CD4-positive, alpha-beta T cell treated with Interleukin-6 at 100 ng/mL for 8 hours (primary cell): Measurements from ENCODE around the gene SERPINA4.
"Not testable (repeated sequence)": the region's sequence is repeated elsewhere in the genome, so short reads cannot be mapped to it uniquely, and the experiment has no call there.

ENCODE experiments used
- DNase-seq: peaks from one replicate; pipeline ENCODE4 v3.0.0-alpha.2; 2020; ENCODE audit warnings: mixed read lengths, low spot score

Gene SERPINA4

DNA sequence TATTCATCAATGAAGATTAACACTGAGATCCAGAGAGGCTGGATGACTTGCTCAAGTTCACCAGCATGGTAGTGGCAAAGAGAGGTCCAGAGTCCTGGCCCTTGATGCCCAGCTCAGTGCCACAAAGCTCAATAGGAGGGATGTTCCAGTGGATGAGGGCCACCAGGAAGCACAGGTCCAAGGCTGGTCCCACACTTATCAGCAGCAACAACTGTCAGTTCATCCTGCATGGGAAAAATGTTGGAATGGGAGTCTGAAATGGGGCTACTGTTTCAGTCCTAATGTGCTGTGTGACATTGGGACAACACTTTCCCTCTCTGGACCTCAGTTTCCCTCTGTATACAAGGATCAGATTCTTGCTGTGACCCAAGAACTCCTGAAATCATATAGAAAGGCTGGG is 31.2 kb downstream of the SERPINA4 start:
- no peak for DNase-seq

DNA sequence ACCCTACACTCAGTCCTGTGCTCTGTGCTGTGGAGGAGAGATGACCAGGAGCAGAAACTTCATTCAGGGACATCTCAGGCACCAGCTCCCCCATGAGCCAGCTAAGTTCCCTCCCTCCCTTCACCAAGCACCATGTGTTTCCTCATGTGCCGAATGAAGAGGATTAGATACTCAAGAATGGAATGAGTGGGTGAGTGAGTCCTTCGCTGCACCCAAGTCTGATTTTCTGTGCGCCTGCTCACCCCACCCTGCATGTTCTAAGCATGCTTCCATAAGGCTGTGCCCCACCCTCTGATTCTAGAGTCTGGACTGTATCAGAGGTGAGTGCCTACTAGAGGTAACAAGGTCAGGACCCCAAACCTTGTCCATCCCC is 32.1 kb downstream of the SERPINA4 start:
- DNase-seq = no peak

DNA sequence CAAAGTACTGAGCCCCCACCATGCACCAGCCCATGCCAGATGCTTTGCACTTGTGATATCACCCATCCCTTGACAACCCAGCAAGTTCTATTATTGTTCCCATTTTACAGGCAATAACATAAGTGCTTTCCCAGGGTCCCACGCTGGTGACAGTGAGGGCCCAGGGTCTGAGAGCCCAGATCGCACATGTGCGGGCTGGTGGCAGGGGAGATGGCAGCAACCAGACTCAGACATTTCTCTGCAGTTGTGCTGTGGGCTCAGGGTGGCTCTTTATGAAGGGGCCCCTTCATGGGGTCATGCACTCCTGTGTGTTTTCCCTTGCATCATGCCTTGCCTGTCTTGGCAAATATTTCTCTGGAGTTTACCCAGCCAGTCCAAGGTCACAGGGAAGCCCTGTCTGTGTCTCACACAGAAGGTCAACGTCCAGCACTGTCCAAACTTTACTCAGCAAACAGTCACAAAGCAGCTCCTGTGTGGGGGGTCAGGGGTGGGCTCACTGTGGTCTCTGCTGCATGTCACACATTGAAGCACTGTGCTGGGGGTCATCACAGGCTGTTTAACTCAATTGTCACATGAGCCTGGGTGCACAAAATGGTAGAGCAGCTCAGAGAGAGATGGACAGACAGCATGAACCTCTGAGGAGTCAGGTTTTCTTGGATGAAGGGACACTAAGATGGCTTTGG is 32.6 kb downstream of the SERPINA4 start:
- DNase-seq = no peak

DNA sequence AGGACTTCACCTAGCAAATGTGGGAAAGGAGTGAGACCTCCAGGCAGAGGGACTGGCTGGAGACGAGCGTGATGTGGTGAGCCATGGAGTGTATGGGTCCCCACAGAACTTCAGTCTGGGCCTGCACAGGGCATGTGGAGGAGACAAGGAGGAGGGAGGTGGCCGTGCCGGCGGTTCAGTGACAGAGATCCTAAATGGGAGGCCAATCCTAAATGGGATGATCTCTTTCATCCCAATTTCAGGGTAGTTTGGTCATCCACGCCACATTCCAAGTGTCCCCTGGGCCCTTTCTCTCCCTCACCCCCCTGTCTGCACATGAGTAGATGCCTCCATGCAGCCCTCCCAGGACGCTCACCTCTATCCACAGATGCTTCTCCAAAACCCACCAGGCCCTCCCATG is 33.2 kb downstream of the SERPINA4 start:
- DNase-seq = no peak

DNA sequence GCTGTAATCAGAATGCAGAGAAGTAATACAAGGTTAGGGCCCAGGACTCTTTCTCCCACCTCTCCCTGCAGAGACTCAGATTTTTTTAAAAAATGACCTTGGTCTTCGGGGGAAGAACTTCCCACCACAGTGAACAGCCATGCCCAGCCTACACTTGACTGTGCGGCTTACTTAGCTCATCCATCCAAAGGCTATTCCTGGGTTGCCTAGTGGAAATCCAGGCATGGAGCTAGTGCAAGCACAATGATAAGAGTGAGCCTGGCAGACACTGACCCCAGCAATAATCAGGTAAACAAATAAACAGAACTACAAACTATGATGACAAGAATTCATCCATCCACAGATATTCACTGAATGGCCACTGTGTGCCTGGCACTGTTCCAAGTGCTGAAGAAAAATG is 34.7 kb downstream of the SERPINA4 start:
- no peak for DNase-seq

DNA sequence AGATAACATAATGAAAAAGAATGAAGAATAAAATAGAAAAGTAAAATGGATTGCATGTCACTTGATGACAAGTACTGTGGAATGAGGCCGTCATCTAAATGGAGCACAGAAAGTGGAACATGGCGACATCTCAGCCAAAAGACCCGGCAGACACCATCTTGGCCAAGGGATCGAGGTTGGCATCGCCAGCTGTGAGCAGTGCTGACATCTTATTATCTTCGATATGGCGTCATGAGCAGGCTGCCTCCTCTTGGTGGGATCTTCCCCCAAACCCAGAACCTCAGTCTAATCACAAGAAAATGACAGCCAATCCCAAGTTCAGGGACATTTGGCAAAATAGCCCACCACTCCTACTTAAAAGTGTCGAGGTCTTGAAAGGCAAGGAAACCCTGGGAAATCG is 35.1 kb downstream of the SERPINA4 start:
- DNase-seq = no peak

DNA sequence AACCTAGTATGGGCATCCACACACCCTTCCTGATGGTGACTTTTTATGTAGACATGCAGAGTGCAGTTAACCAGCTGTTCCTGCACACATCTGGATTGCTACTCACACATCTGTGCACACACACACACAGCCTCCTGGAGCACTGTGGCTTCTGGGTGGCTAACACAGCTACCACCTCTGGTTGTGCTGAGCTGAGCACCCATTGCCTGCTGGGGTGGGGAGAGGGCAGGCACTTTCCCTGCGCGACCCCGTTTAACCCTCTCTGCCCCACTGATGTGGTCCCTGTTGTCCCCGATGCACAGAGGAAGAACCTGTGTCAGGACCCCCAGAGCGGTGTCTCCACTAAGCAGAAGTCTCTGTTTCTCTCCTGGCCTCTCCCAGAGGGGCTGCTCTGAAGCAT is 36.5 kb downstream of the SERPINA4 start:
- DNase-seq = no peak

DNA sequence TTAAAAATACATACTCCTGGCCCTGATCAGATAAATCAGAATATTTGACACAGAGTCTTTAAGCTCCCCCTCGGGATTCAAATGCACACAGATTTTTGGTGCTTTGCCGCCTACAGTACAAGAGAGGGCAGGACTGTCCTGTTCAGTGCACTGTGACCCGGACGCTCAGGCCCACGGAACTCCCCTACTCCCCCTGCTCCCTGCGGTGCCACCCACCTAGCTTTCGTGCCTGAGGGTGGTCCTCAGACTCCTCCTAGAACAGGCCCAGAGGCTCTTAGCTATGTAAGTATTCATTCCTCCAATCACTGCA is 37.2 kb downstream of the SERPINA4 start:
- DNase-seq = no peak

DNA sequence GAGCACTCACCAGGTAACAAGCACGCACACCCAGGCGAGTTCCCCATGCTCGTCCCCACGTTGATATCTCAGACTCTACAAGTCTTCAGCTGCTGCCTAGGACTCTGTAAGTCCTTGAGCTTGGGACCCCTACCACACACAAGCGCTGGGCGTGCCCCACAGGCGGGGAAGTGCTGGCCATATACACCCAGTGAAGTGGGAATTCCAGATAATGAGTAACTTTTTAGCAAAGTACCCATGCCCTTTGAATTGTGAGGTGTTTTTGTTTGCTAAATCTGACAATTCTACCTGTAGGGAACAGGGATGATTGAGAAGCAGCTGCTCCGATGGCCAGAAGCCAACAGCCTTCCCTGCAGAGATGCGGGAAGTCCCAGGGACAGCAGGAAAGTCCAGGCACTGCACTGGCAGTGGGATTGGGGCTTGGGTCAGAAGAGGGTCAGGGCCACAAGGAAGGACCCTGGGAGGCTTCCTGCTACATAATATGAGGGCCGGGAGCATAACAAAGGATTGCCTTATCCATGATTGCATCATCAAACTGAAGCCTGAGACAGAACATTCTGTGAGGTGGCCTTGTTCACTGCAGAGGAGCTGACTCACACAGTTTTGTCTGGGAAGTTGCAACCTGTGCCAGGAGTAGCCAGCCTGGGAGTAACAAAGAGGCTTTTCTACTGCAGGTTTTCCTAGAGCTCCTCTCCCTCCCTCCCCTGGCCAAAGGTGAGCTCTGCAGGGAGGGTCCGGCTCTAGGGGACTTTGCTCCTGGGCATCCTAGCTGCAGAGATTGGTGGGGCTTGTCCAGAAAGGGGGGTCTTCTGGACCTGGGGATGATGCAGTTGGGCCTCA is 37.8 kb downstream of the SERPINA4 start:
- DNase-seq = no peak

DNA sequence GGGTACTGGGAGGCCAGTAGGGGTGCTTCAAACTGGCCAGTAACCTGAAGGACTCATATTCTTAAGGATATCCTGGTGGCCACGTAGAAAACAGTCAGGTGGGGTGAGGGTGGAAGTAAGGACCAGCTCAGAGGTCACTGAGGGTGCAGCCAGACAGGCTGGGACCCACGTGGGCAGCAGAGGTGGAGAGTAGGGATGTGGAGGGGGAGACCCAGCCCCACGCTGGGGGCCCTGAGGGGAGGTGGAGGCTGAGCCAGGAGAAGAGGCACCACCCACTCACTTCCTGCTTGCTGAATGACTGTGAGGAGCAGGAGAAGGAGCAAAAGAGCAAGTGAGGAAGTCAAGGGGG is 38.4 kb downstream of the SERPINA4 start:
- DNase-seq = no peak

DNA sequence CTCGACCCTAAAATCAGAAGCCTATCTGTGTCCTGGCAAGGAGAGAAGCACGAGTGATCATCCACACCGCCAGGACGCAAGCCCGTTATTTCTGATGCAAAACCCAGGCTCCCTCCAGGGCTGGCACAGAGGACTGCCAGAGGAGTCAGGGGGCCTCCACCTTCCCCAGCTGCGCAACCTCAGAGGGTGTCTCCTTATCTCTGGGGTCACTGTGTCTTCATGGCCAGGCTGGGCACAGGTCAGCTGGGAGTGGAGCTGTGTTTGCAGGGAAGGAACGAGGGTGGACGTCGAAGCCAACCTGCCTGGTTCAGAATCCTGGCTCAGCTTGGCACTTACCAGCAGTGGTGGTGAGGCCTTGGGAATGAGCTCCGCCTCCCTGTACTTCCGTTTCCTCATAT is 38.9 kb downstream of the SERPINA4 start:
- DNase-seq = no peak

DNA sequence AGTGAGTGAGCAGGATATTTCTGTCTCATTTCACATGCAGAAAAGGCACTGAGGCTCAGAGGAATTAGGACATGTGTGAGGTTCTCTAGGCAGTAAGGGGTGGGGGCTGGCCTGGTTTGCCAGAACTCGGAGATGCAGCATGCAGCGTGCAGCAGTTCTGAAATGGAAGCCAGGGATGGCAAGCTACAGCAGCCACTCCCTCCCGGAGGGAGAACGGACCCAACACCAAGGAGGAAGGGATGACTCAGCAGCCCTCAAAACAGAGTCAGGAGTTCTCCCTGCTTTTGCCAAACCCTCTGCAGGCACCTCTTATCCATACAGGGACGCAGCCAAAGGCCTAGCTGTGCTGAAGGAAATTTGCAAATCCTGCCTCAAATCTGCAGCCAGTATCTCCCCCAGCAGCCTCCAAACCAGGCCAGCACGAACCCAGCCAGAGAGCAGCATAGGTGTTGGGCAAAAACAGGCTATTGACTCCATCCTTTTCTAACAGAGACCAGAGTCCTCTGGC is 40.7 kb downstream of the SERPINA4 start:
- DNase-seq = no peak

DNA sequence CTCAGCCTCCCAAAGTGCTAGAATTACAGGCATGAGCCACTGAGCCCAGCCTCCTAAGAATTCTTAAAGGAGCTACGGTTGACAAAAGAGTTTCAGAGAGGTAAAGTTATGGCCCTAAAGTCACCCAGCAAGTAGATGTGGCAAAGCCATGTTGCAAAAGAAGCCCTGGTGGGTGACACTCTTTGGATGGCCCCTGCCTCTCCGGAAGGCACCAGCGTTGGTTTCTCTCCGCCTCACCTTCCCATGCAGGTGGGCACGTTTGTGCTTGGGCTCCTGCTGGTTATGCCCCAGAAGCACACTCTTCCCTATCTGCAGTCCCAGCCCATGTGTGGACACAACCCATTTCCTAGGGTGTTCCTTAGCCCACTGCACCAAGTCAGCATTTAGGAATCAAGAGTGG is 41.5 kb downstream of the SERPINA4 start:
- no peak for DNase-seq

DNA sequence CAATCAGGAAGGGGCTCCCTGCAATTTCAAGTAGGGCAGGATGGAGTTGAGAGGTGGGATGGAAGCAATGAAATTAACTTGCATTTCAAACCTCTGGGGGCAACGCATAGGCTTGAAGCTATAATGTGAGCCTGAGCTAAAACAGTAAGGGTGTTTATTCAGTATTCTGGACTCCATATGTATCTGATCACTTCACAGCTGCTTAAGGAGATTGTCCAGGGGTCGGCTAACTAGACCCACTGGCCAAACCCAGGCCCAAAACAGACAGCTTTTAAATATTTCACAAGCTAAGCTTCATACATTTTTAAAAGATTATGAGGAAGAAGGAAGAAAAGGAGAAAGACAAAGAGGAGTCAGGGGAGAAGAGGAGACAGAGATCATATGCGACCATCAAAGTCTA is 44.1 kb downstream of the SERPINA4 start:
- DNase-seq = no peak

DNA sequence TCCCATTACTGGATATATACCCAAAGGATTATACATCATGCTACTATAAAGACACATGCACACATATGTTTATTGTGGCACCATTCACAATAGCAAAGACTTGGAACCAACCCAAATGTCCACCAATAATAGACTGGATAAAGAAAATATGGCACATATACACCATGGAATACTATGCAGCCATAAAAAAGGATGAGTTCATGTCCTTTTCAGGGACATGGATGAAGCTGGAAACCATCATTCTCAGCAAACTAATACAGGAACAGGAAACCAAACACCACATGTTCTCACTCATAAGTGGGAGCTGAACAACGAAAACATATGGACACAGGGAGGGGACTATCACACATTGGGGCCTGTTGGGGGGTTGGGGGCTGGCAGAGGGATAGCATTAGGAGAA is 47.7 kb downstream of the SERPINA4 start:
- DNase-seq = not testable (repeated sequence)

DNA sequence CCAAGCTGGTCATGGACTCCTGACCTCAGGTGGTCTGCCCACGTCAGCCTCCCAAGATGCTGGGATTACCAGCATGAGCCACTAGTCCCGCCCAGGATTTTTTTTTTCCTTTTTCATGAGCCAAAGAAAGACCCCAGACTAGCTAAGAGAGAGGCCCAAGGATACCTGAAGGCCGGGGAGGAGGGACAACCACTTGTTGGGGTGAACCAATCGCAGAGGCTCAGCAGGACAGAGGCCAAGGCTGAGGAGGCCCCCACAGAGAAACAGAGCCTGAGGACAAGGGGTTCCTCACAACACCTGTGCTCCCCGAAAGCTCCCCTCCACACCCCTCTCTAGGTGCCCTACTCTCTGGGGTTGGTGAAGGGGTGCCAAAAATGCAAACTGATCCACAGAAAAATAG is 49.9 kb downstream of the SERPINA4 start:
- no peak for DNase-seq

DNA sequence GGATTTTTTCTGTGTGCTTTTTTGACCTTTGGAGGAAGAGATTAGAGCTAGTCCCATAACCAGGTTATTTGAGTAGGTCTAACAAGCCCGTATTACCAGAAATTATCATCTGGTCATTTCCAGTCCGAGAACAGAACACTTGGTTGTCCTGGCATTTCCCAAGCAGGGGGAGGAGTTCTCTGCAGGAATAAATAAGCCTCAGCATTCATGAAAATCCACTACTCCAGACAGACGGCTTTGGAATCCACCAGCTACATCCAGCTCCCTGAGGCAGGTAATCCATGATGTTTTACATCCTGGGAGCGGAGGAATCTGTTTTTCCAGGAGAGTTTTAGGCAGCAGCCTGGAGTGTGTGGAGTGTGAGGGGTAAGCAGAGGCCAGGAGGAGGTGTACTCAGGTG is 50.9 kb downstream of the SERPINA4 start, which contains the start of gene SERPINA3:
TSS of gene SERPINA3 (plus strand) at position 218 of the 400 bp plus-strand sequence. CDS start 2,051 bp downstream, outside the sequence.
- DNase-seq = no peak

DNA sequence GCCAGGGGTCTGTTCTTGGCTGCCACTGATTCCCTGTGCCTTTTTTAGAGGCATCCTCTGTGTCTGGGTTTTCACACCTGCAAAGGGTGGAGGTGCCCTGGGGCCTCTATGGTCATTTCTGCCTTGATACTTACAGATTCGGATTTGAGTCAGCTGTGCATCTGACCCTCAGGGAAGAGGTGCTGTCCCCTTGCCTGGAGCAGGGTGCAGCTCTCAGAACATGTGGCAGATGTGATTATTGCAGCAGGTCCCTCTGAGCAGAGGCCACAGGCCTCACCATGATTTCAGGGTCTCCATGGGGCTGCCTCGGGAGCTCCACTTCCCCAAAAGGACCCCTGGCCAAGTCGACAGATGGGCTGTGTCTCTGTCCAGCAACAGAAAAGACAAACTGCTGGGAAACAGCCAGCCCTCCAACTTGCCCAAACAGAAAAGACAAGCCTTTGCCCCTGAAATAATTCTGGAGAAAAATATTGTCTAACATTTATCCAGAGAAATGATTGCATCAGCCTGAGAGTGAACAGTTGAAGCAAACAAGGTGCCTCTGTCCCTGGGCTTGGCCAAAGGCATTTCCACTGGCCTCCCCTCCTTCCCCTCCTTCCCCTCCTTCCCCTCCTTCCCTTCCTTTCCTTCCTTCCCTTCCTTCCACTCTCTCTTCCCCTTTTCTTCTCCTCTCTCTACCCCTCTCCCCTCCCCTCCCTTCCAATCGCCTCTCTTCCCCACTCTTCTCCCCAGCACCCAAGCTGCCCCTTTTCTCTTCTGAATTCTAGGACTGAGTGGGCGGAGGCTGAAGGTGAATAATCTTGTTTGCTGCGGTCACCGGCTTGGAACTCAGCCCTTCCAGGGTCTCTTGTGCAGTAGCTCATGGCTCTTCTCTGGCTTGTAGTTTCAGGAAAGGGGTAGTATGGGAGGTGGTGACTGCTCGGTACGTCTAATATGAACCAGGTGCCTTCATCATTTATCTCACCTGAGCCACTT is 51.6 kb downstream of the SERPINA4 start:
- no peak for DNase-seq

DNA sequence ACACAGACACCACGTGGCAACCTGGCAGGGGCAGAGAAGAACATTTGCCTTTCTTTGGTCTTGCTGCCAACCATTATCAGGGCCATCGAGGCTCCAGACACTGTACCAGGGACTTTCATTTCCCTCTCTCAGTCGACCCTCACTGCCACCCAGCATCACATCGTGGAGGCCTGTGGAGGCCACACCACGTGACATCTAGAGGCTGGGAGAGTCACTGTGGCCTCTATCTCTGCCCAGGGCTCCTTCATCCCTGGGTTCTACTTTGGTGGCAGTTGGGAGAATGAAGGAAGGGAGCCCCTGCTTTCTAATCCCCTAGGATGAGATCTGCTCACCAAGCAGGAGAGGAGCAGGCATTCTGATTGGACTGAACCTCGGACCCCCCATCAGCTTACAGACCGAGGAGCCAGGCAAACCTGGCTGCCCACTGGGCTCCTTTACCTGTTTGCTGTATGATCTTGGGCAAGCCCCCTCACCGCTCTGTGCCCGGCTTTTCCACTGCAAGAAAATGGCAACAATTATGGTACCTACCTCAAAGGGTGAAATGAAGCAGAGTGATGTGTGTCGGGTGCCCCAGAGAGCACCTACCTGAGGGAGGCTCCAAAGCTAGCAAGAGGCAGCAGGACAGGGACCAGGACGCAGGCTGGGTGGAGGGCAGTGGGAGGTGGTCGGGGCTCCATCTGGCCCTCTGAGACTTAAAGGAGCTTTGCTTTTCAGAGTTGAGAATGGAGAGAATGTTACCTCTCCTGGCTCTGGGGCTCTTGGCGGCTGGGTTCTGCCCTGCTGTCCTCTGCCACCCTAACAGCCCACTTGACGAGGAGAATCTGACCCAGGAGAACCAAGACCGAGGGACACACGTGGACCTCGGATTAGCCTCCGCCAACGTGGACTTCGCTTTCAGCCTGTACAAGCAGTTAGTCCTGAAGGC is 52.7 kb downstream of the SERPINA4 start:
- no peak for DNase-seq

DNA sequence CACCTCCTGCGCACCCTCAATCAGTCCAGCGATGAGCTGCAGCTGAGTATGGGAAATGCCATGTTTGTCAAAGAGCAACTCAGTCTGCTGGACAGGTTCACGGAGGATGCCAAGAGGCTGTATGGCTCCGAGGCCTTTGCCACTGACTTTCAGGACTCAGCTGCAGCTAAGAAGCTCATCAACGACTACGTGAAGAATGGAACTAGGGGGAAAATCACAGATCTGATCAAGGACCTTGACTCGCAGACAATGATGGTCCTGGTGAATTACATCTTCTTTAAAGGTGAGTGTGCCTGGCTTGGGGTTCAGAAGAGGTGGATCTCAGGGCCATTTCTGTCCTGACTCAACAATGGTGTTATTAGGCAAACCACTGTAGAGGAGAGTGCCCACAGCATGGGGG is 53.6 kb downstream of the SERPINA4 start:
- no peak for DNase-seq

DNA sequence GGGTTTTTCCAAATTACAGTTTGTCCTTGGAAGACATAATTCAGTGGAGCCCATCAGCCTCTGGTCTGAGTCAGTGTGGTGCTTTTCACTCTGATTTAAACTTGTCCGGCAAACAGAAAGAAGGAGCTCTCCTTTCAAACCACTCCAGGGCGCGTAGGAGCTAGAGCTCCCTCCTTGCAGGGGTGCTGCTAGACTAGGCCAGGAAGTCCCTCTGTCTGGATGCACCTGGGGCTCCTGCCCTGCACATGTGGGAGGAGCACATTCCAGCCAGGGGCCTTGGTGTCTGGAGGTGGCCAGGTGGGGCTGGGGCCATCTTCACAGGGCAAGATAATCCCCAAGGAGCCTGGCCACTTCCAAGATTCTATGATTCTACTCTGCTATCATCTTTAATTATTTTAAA is 54.0 kb downstream of the SERPINA4 start:
- no peak for DNase-seq
